SK-N-SH (cell line): ENCODE measurements around the gene MEGF6. TPM values are rescaled to one million over a fixed set of nuclear protein-coding genes. Genes with fewer than 3 reads are reported as not detected.

ENCODE experiments used
- CTCF ChIA-PET: fragments of 300-600, 350-600 bp; formaldehyde crosslinking; extraction: SDS; loops from one replicate; lab custom pipeline; 2021; lab: Yijun Ruan, JAX
- POLR2A ChIA-PET: fragments of 350-600 bp; sonication (Branson Sonifier 250); formaldehyde crosslinking; extraction: SDS; loops from one replicate; lab custom pipeline; 2020; ENCODE audit warnings: antibody characterized with exemption, inconsistent platforms; lab: Yijun Ruan, JAX
- DNase-seq: peaks from one replicate; pipeline ENCODE4 v3.0.0; 2012
- H2AFZ ChIP-seq: fragments of 200-600 bp; sonication (generic); 2 replicates; pipeline ENCODE4 v1.8.1; 2016; ENCODE audit warnings: antibody characterized with exemption, mild to moderate bottlenecking, low read depth
- H3F3A ChIP-seq: fragments of 200-600 bp; sonication (generic); replicated peaks from 2 replicates; pipeline ENCODE3; 2016; ENCODE audit warnings: antibody characterized with exemption, mild to moderate bottlenecking; ENCODE audit not compliant: insufficient read depth
- H3K27ac ChIP-seq, 2 experiments: fragments of 200-500 bp in 1 of 2; fragments of 200-600 bp in 1 of 2; sonication (Bioruptor generic) in 1 of 2; sonication (generic), shearing (Covaris generic) in 1 of 2; 2 replicates each; pipeline versions ENCODE4 v1.5.1 to v1.6.1; 2014 to 2016; ENCODE audit warnings: low read depth in 2 of 2, inconsistent platforms in 1 of 2, low read length in 1 of 2, mild to moderate bottlenecking in 1 of 2, mixed read lengths in 1 of 2
- H3K27me3 ChIP-seq: fragments of 200-600 bp; sonication (generic), shearing (Covaris generic); 2 replicates; pipeline ENCODE4 v1.6.1; 2016; ENCODE audit warnings: mixed run types; ENCODE audit not compliant: insufficient read depth
- H3K36me3 ChIP-seq, 2 experiments: fragments of 200-500 bp in 1 of 2; fragments of 200-600 bp in 1 of 2; sonication (Bioruptor generic) in 1 of 2; sonication (generic) in 1 of 2; replicated peaks in 1 of 2; 2 replicates each; pipeline versions ENCODE3 to v1.5.1; 2014 to 2016; ENCODE audit warnings: low read length in 1 of 2, mild to moderate bottlenecking in 1 of 2; ENCODE audit not compliant: insufficient read depth in 2 of 2, control insufficient read depth in 1 of 2
- H3K4me1 ChIP-seq, 2 experiments: fragments of 200-500 bp in 1 of 2; fragments of 200-600 bp in 1 of 2; sonication (Bioruptor generic) in 1 of 2; sonication (generic), shearing (Covaris generic) in 1 of 2; 2 replicates each; pipeline versions ENCODE4 v1.5.1 to v1.6.1; 2014 to 2016; ENCODE audit warnings: low read depth in 1 of 2, low read length in 1 of 2, mixed run types in 1 of 2; ENCODE audit not compliant: insufficient read depth in 2 of 2, control insufficient read depth in 1 of 2
- H3K4me2 ChIP-seq: fragments of 200-600 bp; sonication (generic), shearing (Covaris generic); 2 replicates; pipeline ENCODE4 v1.6.1; 2017; ENCODE audit warnings: mixed run types
- H3K4me3 ChIP-seq, 2 experiments: fragments of 200-500 bp in 1 of 2; fragments of 200-600 bp in 1 of 2; sonication (Bioruptor generic) in 1 of 2; sonication (generic), shearing (Covaris generic) in 1 of 2; 2 replicates each; pipeline versions ENCODE4 v1.5.1 to v1.8.1; 2014 to 2016; ENCODE audit warnings: low read depth in 2 of 2, inconsistent platforms in 1 of 2, low read length in 1 of 2, mild to moderate bottlenecking in 1 of 2, mixed read lengths in 1 of 2, moderate library complexity in 1 of 2
- H3K79me2 ChIP-seq: fragments of 200-600 bp; sonication (generic); 2 replicates; pipeline ENCODE4 v1.8.1; 2017; ENCODE audit warnings: mild to moderate bottlenecking; ENCODE audit not compliant: insufficient read depth
- H3K9ac ChIP-seq: fragments of 200-600 bp; sonication (generic); 2 replicates; pipeline ENCODE4 v1.6.1; 2017; ENCODE audit warnings: mixed run types
- H3K9me2 ChIP-seq: fragments of 200-600 bp; sonication (generic); 2 replicates; pipeline ENCODE4 v1.6.1; 2017; ENCODE audit warnings: mixed run types
- H3K9me3 ChIP-seq: fragments of 200-600 bp; sonication (generic); 2 replicates; pipeline ENCODE4 v1.6.1; 2017; ENCODE audit warnings: mixed run types, mild to moderate bottlenecking, moderate library complexity
- H4K20me1 ChIP-seq: fragments of 200-600 bp; sonication (generic); 2 replicates; pipeline ENCODE4 v1.6.1; 2017; ENCODE audit warnings: mild to moderate bottlenecking, mixed run types; ENCODE audit not compliant: insufficient read depth
- CHD2 ChIP-seq: fragments of 150-350 bp; IDR thresholded peaks from 2 replicates; pipeline ENCODE4 v1.6.1; 2018; ENCODE audit warnings: low read length; ENCODE audit not compliant: partially characterized antibody
- ELF1 ChIP-seq: IDR thresholded peaks from 2 replicates; pipeline ENCODE4 v1.4.0; 2012
- EP300 ChIP-seq, 2 experiments: IDR thresholded peaks; 2 replicates each; pipeline versions ENCODE4 v1.4.0 to v1.6.1; 2012; ENCODE audit warnings: borderline replicate concordance in 1 of 2, low read depth in 1 of 2, low read length in 1 of 2
- FOSL2 ChIP-seq: IDR thresholded peaks from 2 replicates; pipeline ENCODE4 v1.4.0; 2012; ENCODE audit warnings: low read depth, mild to moderate bottlenecking, moderate library complexity, borderline replicate concordance
- FOXJ3 ChIP-seq: sonication (generic); formaldehyde crosslinking; IDR thresholded peaks from 2 replicates; pipeline ENCODE4 v1.5.1; 2020; ENCODE audit warnings: mild to moderate bottlenecking, missing genetic modification reagents
- GATA2 ChIP-seq: sonication (generic); formaldehyde crosslinking; IDR thresholded peaks from 2 replicates; pipeline ENCODE4 v1.5.0; 2020; ENCODE audit warnings: mild to moderate bottlenecking, missing genetic modification reagents
- JUND ChIP-seq: IDR thresholded peaks from 2 replicates; pipeline ENCODE4 v1.4.0; 2012
- POLR2AphosphoS5 ChIP-seq: IDR thresholded peaks from 2 replicates; pipeline ENCODE4 v1.6.1; 2012; ENCODE audit warnings: low read depth, low read length
- RAD21 ChIP-seq: IDR thresholded peaks from 2 replicates; pipeline ENCODE4 v1.6.1; 2012; ENCODE audit warnings: mild to moderate bottlenecking, low read length
- SIN3A ChIP-seq: IDR thresholded peaks from 2 replicates; pipeline ENCODE4 v1.6.1; 2012; ENCODE audit warnings: low read depth, mild to moderate bottlenecking, low read length, moderate library complexity, borderline replicate concordance
- TCF12 ChIP-seq: IDR thresholded peaks from 2 replicates; pipeline ENCODE4 v1.4.0; 2012
- TEAD4 ChIP-seq: IDR thresholded peaks from 2 replicates; pipeline ENCODE4 v1.4.0; 2012; ENCODE audit warnings: mild to moderate bottlenecking, borderline replicate concordance; ENCODE audit not compliant: insufficient read depth
- WGBS: methylation state at CpG from one replicate; pipeline ENCODE4 v1.1.6; 2017; ENCODE audit warnings: low lambda C conversion rate; 5-methylcytosine and 5-hydroxymethylcytosine counted together
- polyA plus RNA-seq, 3 experiments: library from polyadenylated mRNA; depleted of rRNA; stranded (reverse); fragments of >200 nt; gene quantifications; 2 replicates each; pipeline ENCODE4 v1.2.3, GENCODE V29; 2012
- small RNA-seq, 7 experiments: library from RNA; depleted of rRNA; stranded (forward); fragments of <200 nt; gene quantifications; one replicate each; pipeline ENCODE3, GENCODE V24; 2012

The MEGF6 gene
- polyA plus RNA-seq, 1 of the 3 experiments (the other 2 are of a cell fraction): 7.6 TPM

- Histone ChIP-seq H3F3A (no peaks in the 10 kb centered on the region), H3K4me2 (no peak overlapping the region), H3K79me2 (no peaks in the 10 kb centered on the region), H2AFZ (no peak overlapping the region), H3K36me3 (no peaks in the 10 kb centered on the region), H4K20me1 (no peaks in the 10 kb centered on the region), H3K9me2 (no peaks in the 10 kb centered on the region), H3K4me1 (no peaks in the 10 kb centered on the region), H3K27me3 (peaks cover 2% of the 10 kb centered on the region; the same call in 1 of the 2 replicates), H3K4me3 (no peak overlapping the region), H3K27ac (no peak overlapping the region), H3K9me3 (no peaks in the 10 kb centered on the region), H3K9ac (no peak overlapping the region)
- WGBS: 43% methylated on average over 9 of the region's 10 CpGs
- DNase-seq: no peak
- TF ChIP-seq FOSL2 (no peak), CHD2 (no peak), JUND (no peak), TCF12 (no peak), SIN3A (no peak), ELF1 (no peak), FOXJ3 (no peak), TEAD4 (no peak), EP300 (IDR thresholded peaks at IDR 0.05; ENCODE audit: borderline replicate concordance in 1 of 2, low read depth in 1 of 2, low read length in 1 of 2) (no peak), POLR2AphosphoS5 (no peak), RAD21 (no peak), GATA2 (CRISPR knock-in tag) (no peak)
- ChIA-PET CTCF (interaction anchor here (1.0 to 5.3 kb wide), 3 partner anchors 9 to 179 kb away, joined by 3 to 64 read pairs (median 5); no protein-coding TSS in a partner anchor), POLR2A (no interaction called here)
Observed at GRCh38 chr1:3440300-3440681, 171.0 kb downstream of the MEGF6 start.

Small RNAs within 50 kb of the gene (small RNA-seq; reads per million reads assigned to genes)
- 0 to 2.9 (median 0) reads per million in 7 experiments for gene MIR551A

Other genes with a start within 250 kb of the MEGF6 start
- 0.10 and 0.18 TPM in 2 replicates for gene ARHGEF16, start 156.8 kb downstream of the MEGF6 start, polyA plus RNA-seq (2012; rRNA removed)
- gene TPRG1L, start 13.5 kb upstream of the MEGF6 start, polyA plus RNA-seq (2012; rRNA removed): 25.9 and 35.5 TPM in 2 replicates
- 61.9 and 67.8 TPM in 2 replicates for gene WRAP73, start 38.6 kb upstream of the MEGF6 start, polyA plus RNA-seq (2012; rRNA removed)
- 0.21 and 0.64 TPM in 2 replicates for gene TP73, start 41.0 kb upstream of the MEGF6 start, polyA plus RNA-seq (2012; rRNA removed)
- gene CCDC27, start 140.9 kb upstream of the MEGF6 start, polyA plus RNA-seq (2012; rRNA removed): not detected in 2 replicates
- 5.9 and 6.1 TPM in 2 replicates for gene SMIM1, start 161.2 kb upstream of the MEGF6 start, polyA plus RNA-seq (2012; rRNA removed)
- gene LRRC47, start 185.0 kb upstream of the MEGF6 start, polyA plus RNA-seq (2012; rRNA removed): 26.9 and 34.6 TPM in 2 replicates
- gene CEP104, start 245.7 kb upstream of the MEGF6 start, polyA plus RNA-seq (2012; rRNA removed): 19.2 and 22.7 TPM in 2 replicates
- gene DFFB, start 246.0 kb upstream of the MEGF6 start, polyA plus RNA-seq (2012; rRNA removed): 8.2 and 8.9 TPM in 2 replicates